ENCODE measurements around the gene PDE2A.

Gene PDE2A

DNA sequence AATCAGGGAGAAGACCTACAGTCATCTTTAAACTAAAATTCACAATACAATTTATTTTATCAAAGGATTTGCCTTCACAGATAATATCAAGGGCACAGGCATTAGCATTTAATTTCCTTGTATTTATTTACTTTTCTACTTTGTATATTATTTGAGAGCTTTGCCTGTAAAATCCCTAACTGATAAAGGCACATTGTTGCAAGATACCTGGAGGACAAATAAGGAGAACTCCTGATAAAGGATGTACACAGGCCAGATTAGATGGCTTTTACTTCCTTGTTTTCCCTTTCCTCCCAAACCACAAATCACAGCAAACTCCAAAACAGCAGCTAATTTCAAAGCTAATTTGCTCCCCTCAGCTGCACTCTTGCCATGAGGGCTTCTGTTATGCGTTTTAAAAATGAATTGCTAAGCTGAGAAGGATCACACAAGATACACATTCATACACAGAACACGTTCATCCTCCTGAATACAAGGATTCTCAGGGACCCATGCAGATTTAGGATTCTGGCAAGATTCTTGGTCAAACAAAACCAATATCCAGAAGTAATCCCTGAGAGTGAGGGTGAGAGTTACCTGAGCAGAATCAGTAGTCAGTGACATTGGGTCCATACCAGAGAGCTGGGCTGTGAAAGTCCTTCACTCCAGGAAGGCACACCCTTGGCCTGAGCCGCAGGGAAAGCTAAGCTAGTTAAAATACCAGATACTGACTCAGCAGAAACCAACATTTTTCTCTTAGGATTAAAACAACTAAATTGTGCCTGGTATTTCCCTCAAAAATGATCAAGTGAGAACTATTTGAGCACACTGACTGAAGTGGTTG, 139.6 kb downstream of the PDE2A start:
- DNase-seq, result no peak

- DNase-seq, result no peak
Observed at GRCh38 chr11:72529068-72529467, 145.2 kb downstream of the PDE2A start.

- DNase-seq, result no peak
Observed at GRCh38 chr11:72528121-72528520, 146.1 kb downstream of the PDE2A start.
